HepG2 (cell line): ENCODE results near the gene YIPF3. TPM values are rescaled to one million over a fixed set of nuclear protein-coding genes. Genes with fewer than 3 reads are reported as not detected.

Source experiments
- ATAC-seq: fragments of 200-7000 bp; cut with Tn5 transposase; 3 replicates; pipeline ENCODE4 v1.9.1; 2020; ENCODE audit warnings: mild to moderate bottlenecking, moderate library complexity
- BruUV-seq: library from RNA; stranded (reverse); fragments of 400-500 nt; replicated peaks from 2 replicates; lab custom pipeline; 2021; lab: Mats Ljungman, UMichigan
- CTCF ChIA-PET: fragments of 300-600 bp; formaldehyde crosslinking; extraction: SDS; loops from one replicate; lab custom pipeline; 2021; ENCODE audit warnings: low total read pairs, inconsistent platforms, low intra/inter-chr PET ratio; lab: Yijun Ruan, JAX
- POLR2A ChIA-PET: fragments of 350-600 bp; sonication (Branson Sonifier 250); formaldehyde crosslinking; loops from one replicate; lab custom pipeline; 2020; ENCODE audit warnings: antibody characterized with exemption, inconsistent platforms; lab: Yijun Ruan, JAX
- DNase-seq: peaks from one replicate; pipeline ENCODE4 v3.0.0-alpha.2; 2015; ENCODE audit warnings: low spot score
- FAIRE-seq: peaks from 3 replicates; lab custom pipeline; 2011; peaks lifted over from hg19 to GRCh38; lab: Jason Lieb, UNC
- H2AFZ ChIP-seq: one replicate; pipeline ENCODE4 v1.6.1; 2011; ENCODE audit warnings: low read length, inconsistent platforms
- H3K27ac ChIP-seq: fragments of 300-600 bp; 3 replicates; pipeline ENCODE4 v1.8.0; 2011; ENCODE audit warnings: mixed run types, mild to moderate bottlenecking, mixed read lengths, low read length, inconsistent platforms; ENCODE audit not compliant: insufficient read depth; ENCODE audit errors: extremely low read length
- H3K27me3 ChIP-seq, 2 experiments: fragments of 200-600 bp in 1 of 2; 2 replicates in 1 of 2; 3 replicates in 1 of 2; pipeline versions ENCODE4 v1.6.0 to v1.8.0; 2011; ENCODE audit warnings: low read length in 2 of 2, mild to moderate bottlenecking in 2 of 2, moderate library complexity in 2 of 2, inconsistent platforms in 1 of 2; ENCODE audit not compliant: insufficient read depth in 2 of 2, control insufficient read depth in 1 of 2
- H3K36me3 ChIP-seq, 2 experiments: fragments of 200-600 bp in 1 of 2; replicated peaks in 1 of 2; 2 replicates in 1 of 2; 3 replicates in 1 of 2; pipeline versions ENCODE4 v1.5.1 to v1.8.0; 2011; ENCODE audit warnings: low read length in 2 of 2, inconsistent platforms in 1 of 2; ENCODE audit not compliant: insufficient read depth in 2 of 2, control insufficient read depth in 1 of 2
- H3K4me1 ChIP-seq: 2 replicates; pipeline ENCODE4 v1.5.1; 2012; ENCODE audit warnings: low read length, inconsistent platforms; ENCODE audit not compliant: insufficient read depth
- H3K4me2 ChIP-seq: 2 replicates; pipeline ENCODE4 v1.6.0; 2011; ENCODE audit warnings: low read depth, low read length, inconsistent platforms
- H3K4me3 ChIP-seq, 3 experiments: fragments of 200-600 bp in 1 of 3; sonication (generic), shearing (Covaris generic) in 1 of 3; replicated peaks in 1 of 3; 2 replicates each; pipeline ENCODE4 v1.5.1; 2011 to 2016; ENCODE audit warnings: low read length in 3 of 3, inconsistent platforms in 2 of 3, low read depth in 2 of 3, mild to moderate bottlenecking in 2 of 3, control low read depth in 1 of 3, mixed read lengths in 1 of 3; ENCODE audit not compliant: insufficient read depth in 1 of 3
- H3K79me2 ChIP-seq: one replicate; pipeline ENCODE4 v1.6.1; 2011; ENCODE audit warnings: low read length, inconsistent platforms; ENCODE audit not compliant: insufficient read depth
- H3K9ac ChIP-seq: 2 replicates; pipeline ENCODE4 v1.6.0; 2011; ENCODE audit warnings: mild to moderate bottlenecking, low read depth, low read length, inconsistent platforms; ENCODE audit not compliant: insufficient read depth
- H3K9me3 ChIP-seq: 2 replicates; pipeline ENCODE4 v1.5.1; 2012; ENCODE audit warnings: mild to moderate bottlenecking, low read length
- H4K20me1 ChIP-seq: 2 replicates; pipeline ENCODE4 v1.6.0; 2011; ENCODE audit warnings: inconsistent platforms, mild to moderate bottlenecking, low read length, moderate library complexity; ENCODE audit not compliant: insufficient read depth
- ESRRA ChIP-seq: sonication (generic); formaldehyde crosslinking; IDR thresholded peaks from 2 replicates; pipeline ENCODE4 v1.5.1; 2020; ENCODE audit warnings: mild to moderate bottlenecking, low read depth, missing genetic modification reagents
- ETV5 ChIP-seq: IDR thresholded peaks from 2 replicates; pipeline ENCODE4 v1.6.1; 2018; ENCODE audit warnings: missing biosample characterization, missing genetic modification reagents, inconsistent platforms, borderline replicate concordance
- MED8 ChIP-seq: sonication (generic); formaldehyde crosslinking; IDR thresholded peaks from 2 replicates; pipeline ENCODE4 v1.8.1; 2023; ENCODE audit warnings: mild to moderate bottlenecking, missing genetic modification reagents; ENCODE audit not compliant: insufficient replicate concordance
- MTA1 ChIP-seq: sonication (generic); formaldehyde crosslinking; IDR thresholded peaks from 2 replicates; pipeline ENCODE4 v1.4.0; 2020; ENCODE audit warnings: missing genetic modification reagents, mild to moderate bottlenecking, borderline replicate concordance
- POGZ ChIP-seq: sonication (generic); formaldehyde crosslinking; IDR thresholded peaks from 2 replicates; pipeline ENCODE4 v1.4.0; 2020; ENCODE audit warnings: mild to moderate bottlenecking, missing genetic modification reagents
- SNAI1 ChIP-seq: sonication (generic); formaldehyde crosslinking; IDR thresholded peaks from 2 replicates; pipeline ENCODE4 v1.5.0; 2020; ENCODE audit warnings: mild to moderate bottlenecking, missing genetic modification reagents, borderline replicate concordance
- ZBTB34 ChIP-seq: sonication (generic); formaldehyde crosslinking; IDR thresholded peaks from 2 replicates; pipeline ENCODE4 v1.8.0; 2022; ENCODE audit warnings: mild to moderate bottlenecking, missing genetic modification reagents
- ZFYVE20 ChIP-seq: sonication (generic); formaldehyde crosslinking; IDR thresholded peaks from 2 replicates; pipeline ENCODE4 v1.8.0; 2023; ENCODE audit warnings: low read depth, mild to moderate bottlenecking, moderate library complexity, missing genetic modification reagents, borderline replicate concordance
- ZNF205 ChIP-seq: IDR thresholded peaks from 2 replicates; pipeline ENCODE4 v1.6.1; 2018; ENCODE audit warnings: missing biosample characterization, missing genetic modification reagents
- WGBS: methylation state at CpG from one replicate; pipeline ENCODE4 v1.1.6; 2017; ENCODE audit warnings: low lambda C conversion rate; 5-methylcytosine and 5-hydroxymethylcytosine counted together
- in situ Hi-C: cut with HindIII; loops from 2 replicates; pipeline ENCODE4 v1.10.0; 2017; ENCODE audit warnings: low pct_unique_long_range_greater_than_20kb; ENCODE audit not compliant: extremely low pct_ligation_motif_present
- intact Hi-C: fragments of 100-400 bp; cut with micrococcal nuclease; formaldehyde crosslinking; loops from one replicate; pipeline ENCODE4 v1.10.0; 2022; ENCODE audit not compliant: unreplicated experiment
- polyA plus RNA-seq, 8 experiments: library from polyadenylated mRNA; depleted of rRNA in 3 of 8; stranded (reverse) in 7 of 8; unstranded in 1 of 8; fragments of >200 nt; fragmentation: Illumina TruSeq in 4 of 8; extraction: Trizol in 4 of 8; gene quantifications; 2 replicates each; pipeline versions ENCODE4 v1.2.1 to v1.2.3, GENCODE V29; 2011 to 2016; ENCODE audit warnings: low read depth in 4 of 8, missing spikeins in 1 of 8, mixed read lengths in 1 of 8; ENCODE audit not compliant: insufficient read depth in 1 of 8
- total RNA-seq, 5 experiments: library from RNA; depleted of rRNA; stranded (reverse); fragments of >200 nt; fragmentation: Illumina TruSeq; extraction: Trizol; gene quantifications; 2 replicates each; pipeline ENCODE4 v1.2.3, GENCODE V29; 2016; ENCODE audit warnings: low read depth in 1 of 5
- TF ChIP-seq, protein P1 (sequence below): sonication (generic); formaldehyde crosslinking; IDR thresholded peaks from 2 replicates; pipeline ENCODE4 v1.4.0; 2020; ENCODE audit warnings: mild to moderate bottlenecking, missing genetic modification reagents

Gene YIPF3
- total and polyA plus RNA-seq, 2 of the 13 experiments (the other 11 are each of a cell fraction or from before 2014, with no cell fraction given) = 107 to 206 TPM

- Histone ChIP-seq H3K4me1 (peaks cover 42% of the 10 kb centered on the region), H3K79me2 (no peaks in the 10 kb centered on the region), H4K20me1 (no peaks in the 10 kb centered on the region), H3K27ac (no peak overlapping the region), H3K4me2 (no peak overlapping the region), H3K4me3 (no peak overlapping the region), H3K9me3 (no peaks in the 10 kb centered on the region), H2AFZ (no peak overlapping the region), H3K36me3 (peaks cover 47 to 64% of the 10 kb centered on the region in 2 experiments), H3K9ac (no peak overlapping the region), H3K27me3 (no peaks in the 10 kb centered on the region)
- WGBS = 93% methylated on average over 4 of the region's 4 CpGs
- no TSS peak for BruUV-seq
- TF ChIP-seq, protein P1, sequence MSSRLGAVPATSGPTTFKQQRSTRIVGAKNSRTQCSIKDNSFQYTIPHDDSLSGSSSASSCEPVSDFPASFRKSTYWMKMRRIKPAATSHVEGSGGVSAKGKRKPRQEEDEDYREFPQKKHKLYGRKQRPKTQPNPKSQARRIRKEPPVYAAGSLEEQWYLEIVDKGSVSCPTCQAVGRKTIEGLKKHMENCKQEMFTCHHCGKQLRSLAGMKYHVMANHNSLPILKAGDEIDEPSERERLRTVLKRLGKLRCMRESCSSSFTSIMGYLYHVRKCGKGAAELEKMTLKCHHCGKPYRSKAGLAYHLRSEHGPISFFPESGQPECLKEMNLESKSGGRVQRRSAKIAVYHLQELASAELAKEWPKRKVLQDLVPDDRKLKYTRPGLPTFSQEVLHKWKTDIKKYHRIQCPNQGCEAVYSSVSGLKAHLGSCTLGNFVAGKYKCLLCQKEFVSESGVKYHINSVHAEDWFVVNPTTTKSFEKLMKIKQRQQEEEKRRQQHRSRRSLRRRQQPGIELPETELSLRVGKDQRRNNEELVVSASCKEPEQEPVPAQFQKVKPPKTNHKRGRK = no peak
- TF ChIP-seq ZFYVE20 (CRISPR knock-in tag) (no peak), MED8 (CRISPR knock-in tag) (no peak), SNAI1 (CRISPR knock-in tag) (no peak), ETV5 (CRISPR knock-in tag) (no peak), POGZ (CRISPR knock-in tag) (no peak), MTA1 (CRISPR knock-in tag) (no peak), ZNF205 (CRISPR knock-in tag) (no peak), ESRRA (CRISPR knock-in tag) (no peak), ZBTB34 (CRISPR knock-in tag) (no peak)
- intact Hi-C loops = no loop called here
- ATAC-seq (no peak), DNase-seq (no peak), FAIRE-seq (no peak)
- CTCF ChIA-PET = no interaction called here
- in situ Hi-C loops = no loop called here
- POLR2A ChIA-PET = no interaction called here
These were observed 14.1 kb downstream of the YIPF3 start for GRCh38 chr6:43502666-43503065.
